Glutamatergic neuron (in vitro differentiated cells): Measurements from ENCODE around the gene RPL14. TPM values are rescaled to one million over a fixed set of nuclear protein-coding genes. Genes with fewer than 3 reads are reported as not detected.
"Not testable (repeated sequence)": the region's sequence is repeated elsewhere in the genome, so short reads cannot be mapped to it uniquely, and the experiment has no call there.

Source experiments
- DNase-seq: peaks from one replicate; pipeline ENCODE4 v3.0.0; 2022
- H3K27ac Mint-ChIP-seq: one replicate; pipeline ENCODE4 v1.8.0; 2020; ENCODE audit warnings: mild to moderate bottlenecking, mixed read lengths, inconsistent platforms; ENCODE audit not compliant: unreplicated experiment
- H3K27me3 Mint-ChIP-seq: one replicate; pipeline ENCODE4 v1.8.0; 2020; ENCODE audit warnings: mild to moderate bottlenecking, moderate library complexity, mixed read lengths, inconsistent platforms; ENCODE audit not compliant: unreplicated experiment
- H3K36me3 Mint-ChIP-seq: one replicate; pipeline ENCODE4 v1.8.0; 2020; ENCODE audit warnings: mild to moderate bottlenecking, mixed read lengths, inconsistent platforms; ENCODE audit not compliant: unreplicated experiment
- H3K4me1 Mint-ChIP-seq: one replicate; pipeline ENCODE4 v1.8.0; 2020; ENCODE audit warnings: mild to moderate bottlenecking, low read depth, mixed read lengths, inconsistent platforms; ENCODE audit not compliant: unreplicated experiment
- H3K4me3 Mint-ChIP-seq: one replicate; pipeline ENCODE4 v1.8.0; 2020; ENCODE audit warnings: mild to moderate bottlenecking, mixed read lengths, inconsistent platforms; ENCODE audit not compliant: unreplicated experiment
- H3K9me3 Mint-ChIP-seq: one replicate; pipeline ENCODE4 v1.8.0; 2020; ENCODE audit warnings: mild to moderate bottlenecking, moderate library complexity, mixed read lengths, inconsistent platforms; ENCODE audit not compliant: unreplicated experiment
- CTCF ChIP-seq: fragments of 200-600 bp; sonication (generic); IDR thresholded peaks from one replicate; pipeline ENCODE4 v1.5.0; 2021; ENCODE audit not compliant: partially characterized antibody, unreplicated experiment
- total RNA-seq: library from RNA; stranded (reverse); fragmentation: NEBNext Ultra II Directional; extraction: Animal tissue kit (Norgen Biotek cat#: 25700); gene quantifications from one replicate; pipeline ENCODE4 v1.2.1, GENCODE V29; 2021; ENCODE audit not compliant: unreplicated experiment

Gene RPL14
- total RNA-seq, 1 donor from 2014 or later: 1,217 TPM

GRCh38 chr3:40452876-40453730, 4.0 kb upstream of the RPL14 start:
- H3K4me3 Mint-ChIP-seq: peak overlapping the region; percentile 97
- no peak for TF ChIP-seq CTCF
- peak; percentile 97 for DNase-seq
- H3K9me3 Mint-ChIP-seq: peaks cover 8% of the 10 kb centered on the region
- H3K4me1 Mint-ChIP-seq: peaks cover 4% of the 10 kb centered on the region
- peaks cover 9% of the 10 kb centered on the region for H3K27me3 Mint-ChIP-seq
- H3K27ac Mint-ChIP-seq: peak overlapping the region; percentile 100
- peaks cover 5% of the 10 kb centered on the region for H3K36me3 Mint-ChIP-seq

DNA sequence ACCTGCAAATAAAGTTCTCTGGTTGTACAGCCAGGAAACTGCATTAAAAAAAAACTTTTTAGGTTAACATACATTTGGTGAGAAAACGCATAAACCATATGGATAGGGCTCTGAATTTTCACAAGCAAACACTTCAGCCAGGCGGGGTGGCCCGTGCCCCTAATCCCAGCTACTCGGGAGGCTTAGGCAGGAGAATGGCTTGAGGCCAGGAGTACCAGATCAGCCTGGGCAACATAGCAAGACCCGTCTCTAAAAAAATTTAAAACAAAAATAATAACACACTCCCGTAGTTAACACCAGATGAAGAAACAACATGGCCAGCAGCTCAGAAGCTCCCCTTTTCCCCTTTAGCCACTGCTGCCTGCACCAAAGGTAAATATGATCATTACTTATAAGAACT, 3.2 kb upstream of the RPL14 start:
- Mint-ChIP-seq H3K4me3 (peak overlapping the region; percentile 97), H3K27me3 (peaks cover 10% of the 10 kb centered on the region), H3K36me3 (peaks cover 5% of the 10 kb centered on the region), H3K4me1 (peaks cover 12% of the 10 kb centered on the region), H3K9me3 (peaks cover 8% of the 10 kb centered on the region), H3K27ac (peak overlapping the region; percentile 100)
- no peak for TF ChIP-seq CTCF
- no peak for DNase-seq

- peak overlapping the region; percentile 9 for H3K27ac Mint-ChIP-seq
- H3K4me1 Mint-ChIP-seq: peaks cover 12% of the 10 kb centered on the region
- peaks cover 5% of the 10 kb centered on the region for H3K36me3 Mint-ChIP-seq
- DNase-seq: no peak
- peaks cover 8% of the 10 kb centered on the region for H3K9me3 Mint-ChIP-seq
- TF ChIP-seq CTCF: no peak
- peaks cover 10% of the 10 kb centered on the region for H3K27me3 Mint-ChIP-seq
- H3K4me3 Mint-ChIP-seq: peak overlapping the region; percentile 16
Measured at GRCh38 chr3:40455328-40455727, 1.8 kb upstream of the RPL14 start.

- TF ChIP-seq CTCF: no peak
- H3K9me3 Mint-ChIP-seq: peaks cover 8% of the 10 kb centered on the region
- H3K36me3 Mint-ChIP-seq: peaks cover 5% of the 10 kb centered on the region
- peaks cover 12% of the 10 kb centered on the region for H3K4me1 Mint-ChIP-seq
- no peak for DNase-seq
- H3K27ac Mint-ChIP-seq: peak overlapping the region; percentile 88
- H3K27me3 Mint-ChIP-seq: peaks cover 10% of the 10 kb centered on the region
- peak overlapping the region; percentile 96 for H3K4me3 Mint-ChIP-seq
Measured at GRCh38 chr3:40456279-40456939, 730 bp upstream of the RPL14 start.

DNA sequence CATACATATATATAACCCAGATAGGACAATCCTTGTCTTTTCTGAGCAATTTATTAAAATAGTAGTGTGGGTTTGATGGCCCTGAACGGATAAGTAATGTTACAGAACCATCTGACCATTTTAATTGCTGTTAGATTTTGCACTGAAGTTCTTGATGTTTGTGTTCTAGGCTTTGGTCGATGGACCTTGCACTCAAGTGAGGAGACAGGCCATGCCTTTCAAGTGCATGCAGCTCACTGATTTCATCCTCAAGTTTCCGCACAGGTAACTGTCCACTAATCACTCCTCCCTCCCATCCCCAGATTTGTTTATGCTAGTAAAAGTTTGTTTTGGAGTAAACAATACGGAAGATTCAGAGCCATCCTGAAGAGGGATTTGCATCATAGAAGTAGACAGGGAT, 1.3 kb downstream of the RPL14 start:
- no peak for TF ChIP-seq CTCF
- Mint-ChIP-seq H3K9me3 (peaks cover 3% of the 10 kb centered on the region), H3K4me3 (peak overlapping the region; percentile 88), H3K36me3 (peaks cover 5% of the 10 kb centered on the region), H3K27ac (peak overlapping the region; percentile 83), H3K27me3 (peaks cover 5% of the 10 kb centered on the region), H3K4me1 (peaks cover 10% of the 10 kb centered on the region)
- DNase-seq: no peak

- H3K4me3 Mint-ChIP-seq: not testable (repeated sequence)
Measured at GRCh38 chr3:40460481-40460880, 3.3 kb downstream of the RPL14 start.

More at GRCh38 chr3:40460481-40460880, 3.3 kb downstream of the RPL14 start:
- H3K36me3 Mint-ChIP-seq, H3K27ac Mint-ChIP-seq, H3K9me3 Mint-ChIP-seq, DNase-seq, H3K27me3 Mint-ChIP-seq: not testable (repeated sequence)
- peaks cover 12% of the 10 kb centered on the region for H3K4me1 Mint-ChIP-seq
